ENCODE results near the gene BPIFB6.

The BPIFB6 gene

DNA sequence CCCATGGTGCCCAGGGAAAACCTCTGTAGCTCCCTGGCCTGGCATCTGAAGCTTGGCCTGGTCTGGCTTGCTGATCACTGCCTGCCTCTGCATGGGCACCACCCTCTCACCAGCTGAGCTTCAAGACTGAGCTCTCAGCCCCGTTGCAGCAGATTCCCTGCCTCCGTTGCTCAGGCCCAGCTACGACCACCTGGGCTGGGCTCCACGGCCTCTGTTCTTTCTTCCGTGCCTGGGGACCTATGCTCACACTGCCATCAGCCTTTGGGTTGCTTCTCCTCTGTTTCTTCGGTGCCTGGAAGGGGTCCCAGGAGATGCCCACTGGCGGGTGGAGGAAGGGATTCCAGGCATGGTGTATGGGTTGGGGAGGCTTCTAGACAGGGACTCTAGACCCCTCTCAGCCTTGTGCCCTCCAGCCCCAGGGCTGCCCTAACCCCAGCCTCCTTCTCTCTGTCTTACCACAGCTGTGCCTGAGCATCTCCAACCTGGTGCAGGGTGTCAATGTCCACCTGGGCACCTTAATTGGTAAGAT, 14.8 kb upstream of the BPIFB6 start:
- no peak for DNase-seq (ENCODE audit: low spot score)

DNA sequence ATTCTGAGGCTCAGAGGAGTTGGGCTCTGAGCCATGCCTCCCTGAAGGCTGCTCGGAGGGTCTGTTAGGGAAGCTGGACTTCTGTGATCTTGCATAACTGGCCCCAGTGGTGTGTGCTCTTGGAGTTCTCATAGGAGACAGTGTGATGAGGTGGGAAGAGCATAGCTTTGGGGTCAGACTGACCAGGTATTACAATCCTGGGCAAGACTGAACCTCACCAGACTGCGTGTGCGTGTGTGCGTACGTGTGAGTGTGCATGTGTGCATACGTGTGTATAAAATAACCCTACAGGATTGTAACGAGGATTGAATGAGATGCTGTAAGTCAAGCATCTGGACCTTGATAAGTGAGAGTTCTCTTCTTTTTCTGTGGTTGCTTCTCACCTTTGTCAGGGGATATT, 13.9 kb upstream of the BPIFB6 start:
- DNase-seq (ENCODE audit: low spot score) = no peak

DNA sequence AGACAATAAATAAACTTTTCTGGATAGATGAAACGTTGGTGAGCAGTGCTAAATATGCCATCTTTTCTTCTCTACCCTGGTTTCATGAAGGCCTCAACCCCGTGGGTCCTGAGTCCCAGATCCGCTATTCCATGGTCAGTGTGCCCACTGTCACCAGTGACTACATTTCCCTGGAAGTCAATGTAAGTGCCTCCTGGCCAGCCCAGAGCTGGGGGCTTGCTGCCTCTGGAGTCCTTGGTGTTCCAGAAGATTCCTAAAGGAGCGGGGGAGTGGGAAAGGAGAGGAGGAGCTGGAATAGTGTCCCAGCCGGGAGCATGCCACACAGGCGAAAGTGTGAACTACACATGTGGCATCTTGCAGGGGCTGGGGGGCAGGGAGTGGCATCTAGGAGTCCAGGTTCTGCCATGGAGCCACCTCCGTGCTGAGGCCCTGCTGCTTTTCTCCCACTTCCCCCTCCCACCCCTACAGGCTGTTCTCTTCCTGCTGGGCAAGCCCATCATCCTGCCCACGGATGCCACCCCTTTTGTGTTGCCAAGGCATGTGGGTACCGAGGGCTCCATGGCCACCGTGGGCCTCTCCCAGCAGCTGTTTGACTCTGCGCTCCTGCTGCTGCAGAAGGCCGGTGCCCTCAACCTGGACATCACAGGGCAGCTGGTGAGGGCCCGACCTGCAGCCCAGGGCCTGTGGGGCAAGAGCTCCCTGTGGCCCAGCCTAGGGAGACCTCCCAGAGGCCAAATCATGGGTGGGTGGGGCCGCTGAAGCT, 13.1 kb upstream of the BPIFB6 start:
- DNase-seq (ENCODE audit: low spot score) = no peak

DNA sequence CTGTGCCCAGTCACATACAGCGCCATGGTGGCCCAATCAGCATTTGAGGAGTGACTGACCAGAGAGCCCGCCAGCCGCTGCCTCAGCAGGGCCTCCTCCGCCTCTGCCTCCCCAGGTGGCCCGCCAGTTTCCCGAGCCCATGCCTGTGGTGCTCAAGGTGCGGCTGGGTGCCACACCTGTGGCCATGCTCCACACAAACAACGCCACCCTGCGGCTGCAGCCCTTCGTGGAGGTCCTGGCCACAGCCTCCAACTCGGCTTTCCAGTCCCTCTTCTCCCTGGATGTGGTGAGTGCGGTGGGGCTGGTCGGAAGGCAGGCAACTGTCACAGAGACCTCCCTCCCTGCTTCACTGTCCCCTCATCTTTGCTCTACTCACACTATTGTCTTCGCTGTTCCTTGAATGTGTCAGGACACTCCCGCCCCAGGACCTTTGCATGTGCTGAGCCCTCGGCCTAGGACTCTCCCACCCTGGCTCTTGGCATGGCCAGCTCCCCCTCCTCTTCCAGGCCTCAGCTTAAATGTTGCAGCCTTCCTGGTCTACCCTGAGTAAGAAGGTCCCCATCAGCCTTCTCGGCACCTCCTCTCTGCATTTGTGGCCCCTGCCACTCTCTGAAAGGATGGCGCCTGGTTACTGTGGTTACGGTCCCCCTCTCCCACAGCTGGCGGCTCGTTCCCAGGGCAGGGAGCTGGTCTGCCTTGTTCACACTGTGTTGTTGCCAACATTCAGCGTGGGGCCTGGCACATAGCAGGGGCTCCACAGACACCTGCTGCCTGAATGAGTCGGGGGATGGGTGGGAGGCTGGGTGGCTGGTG, 11.8 kb upstream of the BPIFB6 start:
- DNase-seq (ENCODE audit: low spot score) = no peak

DNA sequence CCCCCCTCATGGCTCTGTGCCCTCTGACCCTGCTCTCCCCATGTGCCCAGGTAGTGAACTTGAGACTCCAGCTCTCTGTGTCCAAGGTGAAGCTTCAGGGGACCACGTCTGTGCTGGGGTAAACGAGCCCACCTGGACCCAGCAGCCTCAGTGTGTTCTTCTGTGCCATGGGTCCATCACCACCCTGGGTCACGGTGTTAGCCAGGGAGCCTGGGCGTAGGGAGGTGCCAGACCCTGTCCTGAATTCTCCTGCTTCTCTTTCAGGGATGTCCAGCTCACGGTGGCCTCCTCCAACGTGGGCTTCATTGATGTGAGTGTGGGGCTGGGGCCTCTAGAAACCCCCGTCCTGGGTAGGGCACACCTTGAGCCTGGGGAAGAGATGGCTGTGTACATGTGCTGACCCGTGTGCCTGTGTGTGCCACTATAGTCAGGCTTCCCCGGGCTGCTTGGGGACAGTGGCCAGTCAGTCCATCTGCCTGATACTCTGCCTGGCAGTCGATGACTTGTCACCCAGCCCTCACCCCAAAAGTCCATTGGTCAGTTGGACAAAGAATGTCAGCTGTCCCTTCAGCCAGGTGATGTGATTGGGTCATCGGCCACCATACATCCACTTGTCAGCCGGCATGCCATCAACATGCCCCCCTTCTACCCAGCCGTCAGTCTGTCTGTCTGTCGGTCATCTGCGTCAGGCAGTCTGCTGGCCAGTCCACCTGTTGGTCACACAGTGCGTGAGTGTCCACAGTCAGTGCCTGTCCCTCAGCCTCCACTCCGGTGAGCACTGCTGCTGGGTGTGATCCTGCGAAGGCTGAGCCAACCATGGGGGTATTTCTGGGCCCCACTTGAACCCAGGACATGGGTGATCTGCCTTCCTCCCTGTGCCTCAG, 10.9 kb upstream of the BPIFB6 start:
- DNase-seq (ENCODE audit: low spot score) = no peak

DNA sequence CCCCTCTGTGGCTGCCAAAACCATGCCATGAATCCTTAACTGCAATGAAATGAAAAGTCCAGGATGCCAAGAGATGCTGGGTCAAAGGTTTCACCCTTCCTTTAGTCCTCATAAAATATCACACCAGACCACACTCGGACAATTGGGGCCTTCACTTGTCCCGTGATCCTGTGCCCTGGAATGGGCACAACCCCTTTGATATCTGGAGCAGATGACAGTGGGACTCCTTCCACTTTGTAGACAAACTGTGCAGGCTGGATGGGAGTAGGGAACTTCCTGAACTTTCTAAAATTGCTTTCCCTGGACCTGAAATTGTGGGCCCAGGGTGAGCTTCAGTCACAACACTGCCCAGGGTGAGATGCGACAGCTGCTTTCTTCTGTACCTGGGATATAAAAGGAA, 9.6 kb upstream of the BPIFB6 start:
- DNase-seq (ENCODE audit: low spot score) = no peak

DNA sequence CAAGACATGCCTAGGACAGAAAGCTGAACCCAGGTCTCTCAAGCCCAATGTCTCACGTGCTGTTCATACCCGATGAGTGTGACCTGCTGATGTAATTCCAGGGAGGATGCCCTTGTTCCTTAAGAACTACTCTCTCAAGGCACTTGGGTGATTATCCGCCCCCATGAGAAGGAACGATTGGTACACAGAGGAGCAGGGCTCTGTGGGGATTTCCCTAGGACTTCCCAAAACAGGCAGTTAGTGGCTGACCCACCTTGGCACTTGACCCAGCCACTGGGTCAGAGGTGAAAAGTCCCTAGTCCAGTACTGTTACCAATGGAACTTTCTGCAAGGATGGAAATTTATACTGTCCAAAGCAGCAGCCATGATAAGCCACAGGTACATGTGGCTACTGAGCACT, 9.2 kb upstream of the BPIFB6 start:
- no peak for DNase-seq (ENCODE audit: low spot score)

DNA sequence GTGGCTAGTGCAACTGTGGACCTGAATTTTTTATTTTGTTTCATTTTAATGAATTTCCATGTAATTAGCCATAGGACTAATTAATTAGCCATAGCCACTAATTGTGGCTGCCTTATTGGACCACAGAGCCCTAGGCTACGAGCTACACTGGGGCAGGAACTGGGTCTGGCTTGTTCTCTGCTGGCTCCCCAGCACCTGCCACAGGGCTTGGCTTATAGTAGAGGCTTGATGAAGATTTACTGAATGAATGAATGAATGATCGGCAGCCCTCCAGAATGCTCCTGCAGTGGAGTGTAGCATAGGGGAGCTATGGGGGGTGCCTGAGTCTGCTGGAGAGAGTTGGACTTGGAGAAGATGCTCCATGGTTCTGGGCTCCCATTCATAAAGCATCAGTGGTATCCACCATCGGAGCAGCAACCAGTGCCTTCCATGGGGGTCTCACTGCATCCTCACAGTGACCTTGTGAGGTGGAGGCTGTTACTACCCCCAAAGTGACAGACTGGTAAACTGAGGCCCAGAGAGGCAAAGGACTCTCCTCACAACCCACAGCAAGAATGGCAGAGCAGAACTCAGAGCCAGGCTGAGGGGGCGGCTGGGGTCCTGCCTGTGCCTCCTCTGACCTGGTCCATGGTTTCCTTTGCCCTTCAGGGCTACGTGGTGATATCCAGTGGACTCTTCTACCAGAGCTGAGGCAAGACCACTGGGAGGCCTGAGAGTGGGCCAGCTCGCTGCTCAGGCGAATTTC, 8.6 kb upstream of the BPIFB6 start:
- no peak for DNase-seq (ENCODE audit: low spot score)

DNA sequence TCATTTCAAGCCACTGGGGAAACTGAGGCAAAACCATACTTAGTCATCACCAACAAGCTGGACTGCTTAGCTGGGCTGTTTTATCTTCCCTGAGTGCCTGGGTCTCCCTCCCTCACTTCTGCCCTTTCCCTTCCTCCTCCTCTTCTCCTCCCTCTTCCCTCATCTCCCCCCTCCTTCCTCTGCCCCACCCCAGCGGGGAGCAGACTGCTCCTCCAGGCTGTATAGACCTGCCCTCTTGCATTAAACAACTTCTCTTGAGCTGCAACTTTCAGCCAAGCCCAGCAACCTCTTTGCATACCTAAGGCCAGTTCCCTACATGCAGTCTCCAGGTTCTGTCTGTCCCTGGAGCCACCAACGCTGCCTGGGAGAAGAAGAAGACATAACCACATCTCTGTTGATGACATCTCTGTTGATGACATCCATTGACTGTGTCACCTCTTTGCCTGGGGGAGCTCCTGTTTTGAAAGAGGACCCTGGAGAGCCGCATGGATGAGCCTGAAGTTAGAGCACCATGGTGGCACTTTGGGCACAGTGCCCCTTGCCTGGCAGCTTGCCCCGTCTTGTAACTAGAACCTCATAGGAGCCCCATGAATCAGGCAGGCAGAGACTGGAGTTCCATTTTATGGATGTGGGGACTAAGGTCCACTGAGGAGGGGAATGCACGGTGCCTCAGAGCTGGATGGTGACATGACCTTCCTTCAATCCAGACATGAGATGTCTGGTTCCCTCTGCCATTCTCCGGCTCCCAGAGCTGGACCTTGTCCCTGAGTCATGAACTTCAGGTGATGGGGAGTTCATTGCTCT, 7.8 kb upstream of the BPIFB6 start:
- DNase-seq (ENCODE audit: low spot score) = no peak

DNA sequence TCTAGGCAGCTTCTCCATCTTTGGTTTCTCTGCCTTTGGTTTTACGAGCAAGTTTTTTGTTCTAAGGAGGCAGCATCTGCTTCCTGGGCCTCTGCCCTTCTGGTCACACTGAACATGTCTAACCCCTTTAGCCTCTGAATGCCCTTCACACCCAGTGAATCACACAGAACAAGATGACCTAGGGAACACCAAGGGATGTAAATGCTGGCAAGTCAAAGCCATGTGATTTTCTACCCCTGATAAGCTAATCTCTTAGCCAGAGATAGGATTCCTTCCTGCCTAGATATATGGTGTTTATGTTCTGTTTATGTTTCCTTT, 7.2 kb upstream of the BPIFB6 start:
- DNase-seq (ENCODE audit: low spot score) = no peak

DNA sequence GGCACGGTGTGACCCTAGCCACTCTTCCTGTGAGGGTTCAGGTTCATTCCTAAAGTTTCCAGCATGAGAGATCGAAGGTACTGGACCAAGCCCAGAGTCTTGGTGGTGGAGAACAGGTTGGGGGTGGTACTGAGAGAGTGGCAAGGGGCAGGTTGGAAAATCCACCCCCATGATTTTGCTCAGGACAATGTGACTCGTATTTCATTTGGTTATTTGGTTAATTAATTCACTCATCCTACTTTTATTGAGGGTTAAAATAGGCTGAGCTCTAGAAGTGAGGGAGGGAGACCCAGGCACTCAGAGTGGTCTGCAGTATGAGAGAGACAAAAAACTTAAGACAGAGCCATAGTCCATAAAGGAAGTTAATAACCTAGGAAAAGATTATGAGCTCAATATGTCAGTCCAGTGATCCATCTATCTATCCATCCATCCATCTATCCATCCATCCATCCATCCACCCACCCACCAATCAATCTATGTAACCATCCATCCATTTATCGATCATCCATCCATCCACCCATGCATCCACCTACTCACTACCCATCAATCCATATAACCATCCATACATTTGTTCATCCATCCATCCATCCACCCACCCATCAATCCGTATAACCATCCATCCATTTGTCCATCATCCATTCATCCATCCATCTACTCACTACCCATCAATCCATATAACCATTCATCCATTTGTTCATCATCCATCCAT, 6.7 kb upstream of the BPIFB6 start:
- DNase-seq (ENCODE audit: low spot score) = no peak

DNA sequence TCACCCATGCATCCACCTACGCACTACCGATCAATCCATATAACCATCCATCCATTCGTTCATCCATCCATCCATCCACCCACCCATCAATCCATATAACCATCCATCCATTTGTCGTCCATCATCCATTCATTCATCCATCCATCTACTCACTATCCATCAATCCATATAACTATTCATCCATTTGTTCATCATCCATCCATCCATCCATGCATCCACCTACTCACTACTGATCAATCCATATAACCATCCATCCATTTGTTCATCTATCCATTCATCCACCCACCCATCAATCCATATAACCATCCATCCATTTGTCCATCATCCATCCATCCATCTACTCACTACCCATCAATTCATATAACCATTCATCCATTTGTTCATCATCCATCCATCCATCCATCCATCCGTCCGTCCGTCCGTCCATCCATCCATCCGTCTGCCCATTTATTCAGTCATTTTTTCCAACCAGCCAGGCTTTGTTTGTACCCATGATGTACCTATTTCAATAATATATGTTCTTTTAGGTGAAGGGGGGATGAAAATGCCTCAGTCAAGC, 6.1 kb upstream of the BPIFB6 start:
- DNase-seq (ENCODE audit: low spot score) = no peak

DNA sequence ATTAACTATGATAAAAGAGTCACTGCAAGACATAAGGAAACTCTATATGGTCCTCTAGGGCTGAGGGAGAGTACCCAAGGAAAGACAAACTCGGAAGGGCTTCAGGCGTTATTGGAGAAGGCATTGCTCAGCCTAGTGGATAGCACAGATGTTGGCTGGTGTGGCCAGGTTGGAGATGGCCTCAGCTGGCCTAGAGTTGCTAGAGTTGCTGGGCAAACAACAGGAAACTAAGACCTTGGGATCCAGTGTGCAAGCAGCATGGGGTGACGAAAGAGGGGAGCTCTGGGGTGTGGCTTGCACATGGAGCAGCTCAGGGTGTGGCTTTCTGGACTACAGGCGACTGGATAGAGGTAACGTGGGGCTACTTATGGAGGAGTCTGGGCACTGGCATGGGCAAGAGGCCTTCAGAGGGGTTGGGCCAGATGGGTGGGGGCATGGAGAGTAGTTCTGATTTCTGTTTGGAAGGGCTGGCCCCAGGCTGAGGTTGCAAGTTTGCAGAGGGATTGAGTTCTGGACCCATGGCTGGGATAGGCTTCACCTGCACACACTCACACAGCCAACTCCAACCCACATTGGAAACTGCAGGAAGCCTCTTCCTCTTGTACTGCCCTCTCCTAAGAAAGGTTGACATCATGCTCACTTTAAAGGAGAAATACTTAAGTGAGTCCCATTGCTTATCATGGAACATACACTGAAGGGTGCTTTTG, 5.2 kb upstream of the BPIFB6 start:
- no peak for DNase-seq (ENCODE audit: low spot score)

DNA sequence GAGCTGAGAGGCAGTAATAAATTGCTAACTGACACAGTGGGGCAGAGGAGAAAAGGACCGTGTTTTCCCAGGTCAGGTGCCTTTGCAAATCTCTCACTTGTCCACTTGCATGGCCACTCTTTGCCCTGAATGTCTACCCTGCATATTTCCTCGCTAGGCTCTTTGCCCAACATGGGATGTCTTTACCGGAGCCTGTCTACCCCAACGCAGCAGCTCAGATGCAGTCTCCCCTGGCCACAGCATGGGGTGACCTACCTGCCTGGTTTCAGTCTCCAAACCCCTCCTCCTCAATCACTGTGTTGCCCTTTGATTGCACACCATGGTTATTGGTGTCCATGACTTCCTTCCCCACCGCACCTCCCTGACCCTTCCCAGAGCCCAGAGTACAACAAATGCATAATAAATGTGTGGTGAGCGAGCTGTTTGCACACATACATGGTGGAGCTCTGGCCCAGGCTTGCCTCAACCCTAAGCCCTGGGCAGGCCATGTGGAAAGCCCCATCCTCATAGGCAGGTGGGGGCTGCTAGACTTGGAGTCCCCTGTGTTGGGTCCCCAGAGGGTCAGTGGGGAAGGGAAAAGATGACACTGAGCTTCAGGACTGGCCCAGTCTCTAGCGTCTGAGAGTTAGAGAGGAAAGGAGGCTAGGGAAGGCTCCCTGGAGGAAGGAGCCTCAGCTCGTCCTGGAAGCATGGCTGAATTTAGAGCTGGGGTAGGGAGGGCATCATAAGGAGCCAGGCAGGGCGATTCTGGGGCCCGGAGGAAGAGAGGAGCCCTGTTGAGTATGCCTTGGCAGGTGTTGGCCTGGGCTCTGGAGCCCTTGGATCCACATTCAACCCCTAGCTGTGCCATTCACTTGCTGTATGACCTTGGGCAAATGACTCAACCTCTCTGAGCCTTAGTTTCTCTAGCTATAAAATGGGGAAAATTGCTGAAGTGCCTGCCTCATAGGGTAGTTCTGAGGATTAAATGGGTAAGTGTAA, 4.4 kb upstream of the BPIFB6 start:
- no peak for DNase-seq (ENCODE audit: low spot score)

DNA sequence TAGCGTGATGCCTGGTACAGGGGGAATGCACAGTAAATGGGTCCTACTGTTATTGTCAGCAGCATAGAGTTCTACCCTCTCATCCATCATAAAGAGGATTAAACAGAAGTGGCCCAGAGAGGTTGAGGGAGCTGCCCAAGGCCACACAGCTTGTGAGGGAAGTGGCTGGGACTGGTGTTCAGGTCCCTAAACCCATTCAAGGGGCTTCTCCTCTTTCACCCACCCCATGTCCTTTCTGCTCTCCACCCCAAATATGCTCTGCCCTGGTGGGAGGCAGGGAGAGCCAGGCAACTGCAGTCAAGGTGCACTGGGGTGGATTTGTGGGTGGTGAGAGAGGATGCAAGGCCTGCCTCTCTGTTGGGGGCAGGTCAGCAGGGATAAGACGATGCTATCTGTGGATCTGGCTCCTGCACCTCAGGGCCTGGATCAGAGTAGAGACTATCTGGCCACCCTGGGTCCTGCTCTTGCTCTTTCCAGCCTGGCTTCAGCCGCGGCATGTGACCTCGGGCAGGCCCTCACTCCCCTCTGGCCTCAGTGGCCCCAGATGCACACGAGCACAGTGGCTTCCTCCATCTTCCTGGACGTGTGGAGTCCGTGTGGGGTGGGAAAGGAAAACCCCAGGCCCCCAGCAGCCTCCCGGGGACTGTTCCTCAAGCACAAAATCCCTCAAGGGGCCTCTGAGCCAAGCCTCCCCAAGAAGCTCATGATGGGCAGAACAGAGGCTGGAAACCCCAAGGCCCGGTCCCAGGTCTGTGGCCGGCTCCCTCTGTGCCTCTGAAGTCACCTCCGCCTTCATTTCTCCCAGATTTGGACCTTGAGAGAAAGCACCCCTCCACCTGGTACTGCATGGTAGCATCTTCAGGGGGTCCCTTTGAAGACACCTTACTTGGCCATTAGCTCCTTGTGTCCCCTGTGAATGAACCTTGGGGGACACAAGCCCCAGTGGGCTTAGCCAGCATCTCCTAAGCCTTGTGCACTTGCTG, 3.4 kb upstream of the BPIFB6 start:
- DNase-seq (ENCODE audit: low spot score) = no peak

DNA sequence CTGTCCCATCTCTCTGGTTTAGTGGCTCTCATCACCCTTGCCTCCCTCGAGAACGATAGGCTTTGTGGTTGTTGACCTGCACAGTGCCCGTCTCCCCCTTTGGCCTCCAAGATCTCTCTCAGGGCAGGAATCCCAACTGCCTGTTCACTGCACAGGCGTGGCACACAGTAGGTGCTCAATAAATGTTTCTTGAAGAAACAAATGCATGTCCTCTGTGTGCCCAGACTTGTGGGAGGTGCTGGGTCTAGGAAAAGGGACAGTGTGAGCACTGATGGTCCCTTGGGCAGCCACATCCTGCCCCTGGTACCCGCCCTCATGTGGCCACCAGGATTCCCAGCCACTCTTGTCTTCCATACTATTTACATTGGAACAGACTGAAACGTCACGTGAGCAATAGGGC, 2.6 kb upstream of the BPIFB6 start:
- no peak for DNase-seq (ENCODE audit: low spot score)

DNA sequence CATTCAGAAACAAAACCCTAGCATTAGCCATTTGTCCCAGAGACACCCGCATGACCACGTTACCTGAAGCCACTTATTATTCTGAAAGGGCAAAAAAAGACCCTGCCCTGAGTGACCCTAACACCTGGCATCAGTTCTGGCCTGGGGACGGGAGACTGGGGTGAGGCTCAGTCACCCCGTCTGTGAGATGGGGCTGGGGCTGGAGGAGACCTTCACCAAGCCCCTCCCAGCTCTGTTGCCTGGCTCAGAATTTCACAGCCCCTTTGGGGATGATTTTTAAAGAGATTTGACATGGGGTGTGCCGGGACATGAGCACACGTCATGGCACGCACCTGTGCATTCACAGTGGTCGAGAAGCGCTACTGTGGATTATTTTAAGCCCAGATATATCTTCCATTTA, 1.4 kb upstream of the BPIFB6 start:
- DNase-seq (ENCODE audit: low spot score) = no peak

Data from ecto neural progenitor cell (in vitro differentiated cells).